Stimulated activated CD8-positive, alpha-beta memory T cell treated with anti-CD3 and anti-CD28 coated beads, Interleukin-12 subunit alpha, Interleukin-12 subunit beta, amount 100 ng/mL, for 24 hours (primary cell): Measurements from ENCODE around the gene TMEM108.

Source experiments
- DNase-seq: peaks from one replicate; pipeline ENCODE4 v3.0.0-alpha.2; 2020; ENCODE audit errors: extremely low read depth

The TMEM108 gene

DNA sequence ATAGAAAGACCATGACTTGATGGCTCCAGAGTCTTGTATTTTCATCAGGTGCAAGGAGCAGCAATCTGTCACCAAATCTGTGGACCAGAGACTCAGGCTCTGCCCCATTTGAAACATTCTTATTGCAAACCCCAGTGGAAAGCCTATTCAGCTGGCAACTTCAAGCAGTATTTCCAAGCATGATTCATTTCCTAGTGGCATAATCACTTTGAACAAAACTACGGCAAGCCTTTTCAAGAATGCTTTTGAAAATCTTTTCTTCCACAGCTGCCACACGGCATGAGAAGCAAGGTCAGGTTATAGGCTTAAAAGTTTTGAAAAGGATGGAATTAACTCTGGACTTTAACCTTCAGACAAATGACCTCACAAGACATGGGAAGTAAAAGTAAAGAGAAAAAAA lies 239.6 kb downstream of the TMEM108 start:
- no peak for DNase-seq

DNA sequence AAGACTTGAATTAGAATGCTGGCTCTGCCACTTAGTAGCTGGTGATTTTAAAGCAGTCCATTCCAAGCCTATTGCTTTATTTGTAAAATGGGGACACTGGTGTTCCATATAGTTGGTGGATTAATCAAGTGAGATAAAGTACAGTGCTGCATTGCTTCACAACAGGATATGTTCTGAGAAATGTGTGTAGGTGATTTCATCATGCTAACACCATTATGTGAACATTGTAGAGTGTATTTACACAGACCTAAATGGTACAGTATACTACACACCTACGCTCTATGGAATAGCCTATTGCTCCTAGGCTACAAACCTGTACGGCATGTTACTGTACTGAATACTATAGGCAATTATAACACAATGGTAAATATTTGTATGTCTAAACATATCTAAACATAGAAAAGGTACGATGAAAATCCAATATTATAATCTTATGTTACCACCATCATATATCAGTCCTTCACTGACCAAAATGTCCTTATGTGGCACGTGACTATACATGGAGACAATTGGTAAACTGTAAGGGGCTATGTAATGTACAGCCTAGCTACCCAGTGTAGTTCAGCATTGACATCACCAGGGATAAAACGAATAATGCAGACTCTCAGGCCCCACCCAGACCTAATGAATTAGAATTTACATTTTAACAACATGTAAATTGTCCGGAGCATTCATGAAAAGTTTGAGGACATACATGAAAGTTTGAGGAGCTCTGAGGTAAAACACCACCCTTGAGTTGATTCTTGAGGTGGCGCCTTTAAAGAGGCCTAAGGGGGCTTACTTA lies 240.3 kb downstream of the TMEM108 start:
- DNase-seq, result no peak

- DNase-seq, result no peak
These were observed 242.4 kb downstream of the TMEM108 start for GRCh38 chr3:133280586-133280985.

GRCh38 chr3:133282236-133282635 lies 244.0 kb downstream of the TMEM108 start:
- DNase-seq, result no peak

GRCh38 chr3:133283958-133284807 lies 246.0 kb downstream of the TMEM108 start:
- DNase-seq, result no peak

DNA sequence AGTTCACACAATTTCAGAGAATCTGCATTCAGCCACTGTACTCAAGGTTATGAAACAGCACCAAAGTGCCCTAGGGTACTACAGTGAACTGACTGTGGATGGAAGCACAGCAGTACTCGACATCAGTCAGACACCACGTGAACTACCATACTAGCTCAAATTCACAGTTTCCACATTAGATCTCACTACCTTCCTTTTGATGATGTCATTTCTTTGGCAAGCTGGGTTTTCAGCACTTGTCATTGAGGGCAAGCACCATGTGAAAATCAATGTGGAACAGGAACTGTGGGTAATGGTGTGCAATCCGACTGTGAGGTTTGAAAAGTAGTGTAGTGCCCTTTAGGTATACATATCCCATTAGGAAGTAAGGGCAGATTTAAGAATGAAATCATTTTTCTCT lies 251.1 kb downstream of the TMEM108 start:
- no peak for DNase-seq

DNA sequence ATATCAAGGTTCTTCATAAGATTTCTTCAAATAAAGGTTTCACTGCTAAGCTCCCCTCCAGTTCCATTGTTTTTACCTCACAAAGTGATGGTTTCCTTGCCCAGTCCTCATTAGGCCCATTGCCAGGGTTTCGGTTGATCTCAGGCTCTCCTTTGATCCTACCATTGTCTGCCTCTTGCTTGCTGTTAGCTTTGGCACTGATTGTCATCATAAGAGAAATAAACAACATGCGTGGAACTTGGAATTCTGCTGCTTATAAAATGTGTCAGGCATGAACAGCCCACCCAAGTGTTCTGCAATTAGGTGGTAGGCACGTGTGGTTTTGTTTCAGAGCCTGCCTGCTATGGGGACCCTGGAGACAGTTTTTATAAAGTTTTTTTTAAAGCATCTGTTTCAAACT lies 254.1 kb downstream of the TMEM108 start:
- DNase-seq, result no peak

GRCh38 chr3:133293397-133294110 lies 255.4 kb downstream of the TMEM108 start:
- no peak for DNase-seq

DNA sequence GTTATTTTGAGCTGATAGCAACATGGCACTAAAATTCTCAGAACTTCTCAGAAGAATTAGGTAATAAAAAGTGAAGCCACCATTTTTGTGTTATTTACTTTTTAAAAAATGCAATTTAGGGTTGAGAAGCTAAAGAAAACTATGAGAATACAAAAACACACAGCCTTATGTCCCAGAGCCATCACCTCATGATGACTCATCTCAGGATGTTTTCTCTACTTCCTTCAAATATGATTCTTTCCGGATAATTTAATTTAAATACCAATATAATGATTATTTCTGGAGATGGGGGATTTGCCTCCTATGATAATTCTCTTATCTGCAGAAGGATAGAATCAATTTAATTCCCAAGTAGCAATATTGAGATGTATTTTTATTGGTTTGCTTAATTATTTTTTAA lies 256.1 kb downstream of the TMEM108 start:
- no peak for DNase-seq

DNA sequence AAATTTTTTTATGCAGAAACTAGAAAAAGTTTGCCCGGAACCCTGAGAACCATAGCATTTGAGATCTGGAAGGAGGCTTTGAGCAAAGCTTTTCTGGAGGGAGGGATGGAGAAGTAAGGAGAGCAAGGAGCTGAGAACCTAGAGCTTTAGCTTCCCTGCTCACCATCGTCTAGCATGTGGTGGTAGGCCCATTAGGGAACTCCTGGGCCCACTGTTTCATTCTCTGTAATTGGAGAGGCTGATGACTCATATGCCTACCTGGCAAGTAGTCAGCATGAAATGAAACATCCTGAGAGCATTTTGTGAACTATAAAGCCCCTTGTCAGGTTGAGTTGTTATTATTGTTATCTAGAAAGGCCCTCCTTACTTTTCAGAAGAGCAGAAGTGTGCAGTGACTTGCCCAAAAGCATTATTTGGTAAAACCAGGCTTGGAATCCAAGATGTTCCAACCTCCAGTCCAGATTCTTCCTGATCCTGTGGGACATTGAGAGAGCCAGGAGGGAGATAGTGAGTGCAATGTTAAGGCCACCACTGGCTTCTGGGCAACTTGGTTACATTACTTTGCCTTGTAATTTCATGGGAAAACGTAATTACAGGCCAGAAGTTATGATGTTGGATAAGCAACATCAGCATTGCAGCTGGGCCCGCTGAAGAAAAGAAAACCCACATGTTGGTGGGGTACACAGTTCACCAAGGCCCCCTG lies 257.2 kb downstream of the TMEM108 start:
- no peak for DNase-seq

DNA sequence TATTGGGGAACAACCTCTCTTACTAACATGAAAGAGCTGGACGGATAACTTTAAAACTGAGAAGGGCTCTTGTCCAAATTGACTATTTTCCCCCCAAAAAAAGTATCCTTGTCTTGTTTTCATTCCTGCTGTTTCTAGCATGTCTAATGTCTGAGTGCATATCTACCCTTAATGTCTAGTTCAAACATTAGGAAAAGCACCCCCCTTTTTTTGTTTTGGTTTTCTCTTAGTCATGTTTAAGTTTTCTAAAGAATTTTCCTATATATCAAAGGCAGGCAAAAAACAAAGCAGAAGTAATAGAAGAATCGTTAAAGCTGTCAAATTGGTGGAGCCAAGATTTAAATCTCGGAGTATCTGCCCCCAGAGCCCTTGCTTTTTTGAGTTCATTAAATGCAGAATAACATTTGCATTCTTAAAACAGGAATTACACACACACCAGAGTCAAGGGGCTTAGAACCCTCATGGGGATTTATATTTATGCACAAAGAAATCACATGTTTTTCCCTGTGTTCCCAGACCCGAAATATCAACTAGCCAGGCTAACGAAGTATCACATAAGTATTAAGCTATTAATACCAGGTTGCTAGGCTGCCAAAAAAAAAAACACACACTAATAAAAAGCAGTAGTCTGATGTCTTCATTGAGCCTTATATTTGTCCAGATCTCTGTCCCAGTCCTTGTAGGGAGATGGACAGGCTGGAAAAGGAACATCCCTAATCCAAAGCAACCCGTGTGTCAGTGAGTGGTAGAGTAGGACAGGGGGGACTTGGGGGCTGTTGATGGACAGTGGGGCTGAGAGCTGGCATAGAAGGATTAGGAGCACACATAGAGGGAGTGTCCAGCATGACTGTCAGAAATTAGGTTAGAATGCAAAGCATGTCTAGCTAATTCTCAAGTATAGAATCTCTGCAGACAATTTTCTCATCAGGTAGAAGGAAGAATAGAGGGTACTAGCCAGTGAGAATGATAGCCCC lies 258.0 kb downstream of the TMEM108 start:
- DNase-seq, result no peak

DNA sequence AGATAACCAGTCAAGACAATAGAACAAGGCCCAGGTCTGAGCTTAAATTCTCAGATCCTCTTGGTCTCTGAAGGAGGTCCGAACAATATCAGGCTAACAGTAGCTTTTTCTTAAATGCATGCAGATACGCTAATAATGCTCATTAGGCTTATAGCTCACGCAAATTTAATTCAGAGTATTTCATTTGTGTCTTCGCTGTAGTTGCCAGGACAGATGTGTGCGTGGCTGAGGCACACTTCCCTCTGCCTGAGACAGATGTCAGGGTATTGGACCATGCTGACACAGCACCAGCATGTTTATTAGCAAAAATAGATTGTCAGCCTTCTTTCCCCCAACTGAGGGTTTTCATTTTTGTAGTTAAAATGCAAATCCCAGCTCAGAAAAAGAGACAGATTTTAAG lies 258.8 kb downstream of the TMEM108 start:
- no peak for DNase-seq

GRCh38 chr3:133300102-133300501 lies 261.9 kb downstream of the TMEM108 start:
- DNase-seq, result no peak

GRCh38 chr3:133301194-133301593 lies 263.0 kb downstream of the TMEM108 start:
- DNase-seq, result no peak

DNA sequence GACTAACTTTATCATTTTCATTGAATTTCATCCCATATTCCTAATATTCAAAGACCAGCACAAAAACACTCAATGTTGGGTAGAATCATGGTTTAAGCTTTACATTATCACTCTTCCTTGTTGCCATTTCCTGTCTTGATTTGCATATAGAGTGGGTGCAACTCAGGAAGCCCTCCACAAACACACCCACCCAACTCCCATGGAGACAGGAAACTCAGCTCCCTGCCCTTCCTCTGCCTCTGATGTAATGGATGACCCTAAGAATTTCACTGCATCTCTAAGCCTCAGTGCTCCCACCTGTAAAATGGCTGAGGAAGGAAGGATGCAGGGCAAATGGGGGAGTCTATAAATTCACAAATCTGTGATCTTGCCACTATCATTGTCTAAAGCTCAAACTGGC lies 263.5 kb downstream of the TMEM108 start:
- no peak for DNase-seq

GRCh38 chr3:133303430-133303829 lies 265.2 kb downstream of the TMEM108 start:
- DNase-seq, result no peak

- DNase-seq, result no peak
These were observed 279.7 kb downstream of the TMEM108 start for GRCh38 chr3:133317866-133318265.

GRCh38 chr3:133328373-133328772 lies 290.2 kb downstream of the TMEM108 start:
- no peak for DNase-seq

- DNase-seq, result no peak
These were observed 291.4 kb downstream of the TMEM108 start for GRCh38 chr3:133329626-133330025.

- DNase-seq, result no peak
These were observed 291.9 kb downstream of the TMEM108 start for GRCh38 chr3:133330065-133330464.

GRCh38 chr3:133330522-133330921 lies 292.3 kb downstream of the TMEM108 start:
- DNase-seq, result no peak
